HCT116 (cell line): ENCODE data around the gene ZNF536. TPM values are rescaled to one million over a fixed set of nuclear protein-coding genes. Genes with fewer than 3 reads are reported as not detected.

Experiments
- ATAC-seq: fragments of 200-7000 bp; cut with Tn5 transposase; 2 replicates; pipeline ENCODE4 v1.9.1; 2020; ENCODE audit warnings: mild to moderate bottlenecking, moderate library complexity
- BruUV-seq: library from RNA; stranded (reverse); fragments of 400-500 nt; replicated peaks from 2 replicates; lab custom pipeline; 2021; lab: Mats Ljungman, UMichigan
- CTCF ChIA-PET: fragments of 300-600 bp; sonication (Branson Sonifier 250); formaldehyde crosslinking; loops from one replicate; lab custom pipeline; 2021; ENCODE audit warnings: antibody characterized with exemption; lab: Charles Lee
- POLR2A ChIA-PET: fragments of 300-600, 350-600 bp; sonication (Branson Sonifier 250); formaldehyde crosslinking; loops from one replicate; lab custom pipeline; 2021; ENCODE audit warnings: antibody characterized with exemption; lab: Charles Lee
- RAD21 ChIA-PET, 2 experiments: fragments of 300-600 bp; sonication (Branson Sonifier 250); formaldehyde crosslinking; loops; one replicate each; lab custom pipeline; 2023; ENCODE audit warnings: low total read pairs in 2 of 2; ENCODE audit not compliant: uncharacterized antibody in 2 of 2, unreplicated experiment in 2 of 2, low non-redundant PET in 1 of 2; lab: Charles Lee
- DNase-seq: peaks from one replicate; pipeline ENCODE4 v3.0.0-alpha.2; 2010; ENCODE audit warnings: low read depth, low spot score
- H2AFZ ChIP-seq: fragments of 200-600 bp; shearing (Covaris generic), sonication (generic); 2 replicates; pipeline ENCODE4 v1.6.1; 2017; ENCODE audit warnings: low read depth, mixed run types, mixed read lengths, antibody characterized with exemption, low read length; ENCODE audit not compliant: poor library complexity, severe bottlenecking
- H3K27ac ChIP-seq: 2 replicates; pipeline ENCODE4 v1.5.1; 2012; ENCODE audit warnings: low read depth, low read length
- H3K27me3 ChIP-seq: fragments of 200-600 bp; sonication (generic); 2 replicates; pipeline ENCODE4 v1.6.1; 2016; ENCODE audit warnings: mixed run types, low read length, mixed read lengths; ENCODE audit not compliant: insufficient read depth
- H3K36me3 ChIP-seq, 2 experiments: fragments of 200-500 bp in 1 of 2; fragments of 200-600 bp in 1 of 2; sonication (Bioruptor generic) in 1 of 2; sonication (generic) in 1 of 2; 2 replicates each; pipeline versions ENCODE4 v1.5.1 to v1.6.1; 2014 to 2016; ENCODE audit warnings: low read length in 2 of 2, inconsistent platforms in 1 of 2, mixed read lengths in 1 of 2, mixed run types in 1 of 2; ENCODE audit not compliant: insufficient read depth in 2 of 2, control insufficient read depth in 1 of 2
- H3K4me1 ChIP-seq, 2 experiments: fragments of 200-600 bp in 1 of 2; sonication (generic) in 1 of 2; 2 replicates each; pipeline versions ENCODE4 v1.5.1 to v1.6.1; 2012 to 2017; ENCODE audit warnings: low read length in 2 of 2, inconsistent platforms in 1 of 2, mild to moderate bottlenecking in 1 of 2, mixed read lengths in 1 of 2, mixed run types in 1 of 2, moderate library complexity in 1 of 2; ENCODE audit not compliant: insufficient read depth in 2 of 2, control insufficient read depth in 1 of 2
- H3K4me2 ChIP-seq: fragments of 200-600 bp; sonication (generic); 2 replicates; pipeline ENCODE4 v1.6.1; 2017; ENCODE audit warnings: mixed run types, low read length, mixed read lengths
- H3K4me3 ChIP-seq, 2 experiments: fragments of 200-600 bp in 1 of 2; sonication (generic) in 1 of 2; replicated peaks in 1 of 2; 2 replicates each; pipeline ENCODE4 v1.5.1; 2011 to 2016; ENCODE audit warnings: low read length in 2 of 2, control low read depth in 1 of 2, low read depth in 1 of 2, mild to moderate bottlenecking in 1 of 2, mixed read lengths in 1 of 2, mixed run types in 1 of 2
- H3K79me2 ChIP-seq: fragments of 200-600 bp; sonication (generic); 2 replicates; pipeline ENCODE4 v1.6.1; 2017; ENCODE audit warnings: mild to moderate bottlenecking, mixed run types, low read length, moderate library complexity, mixed read lengths; ENCODE audit not compliant: insufficient read depth
- H3K9ac ChIP-seq: fragments of 200-600 bp; sonication (generic); 2 replicates; pipeline ENCODE4 v1.6.1; 2016; ENCODE audit warnings: low read length, mixed read lengths
- H3K9me2 ChIP-seq: fragments of 200-600 bp; sonication (generic), shearing (Covaris generic); 2 replicates; pipeline ENCODE4 v1.6.1; 2017; ENCODE audit warnings: mixed run types, mild to moderate bottlenecking, moderate library complexity; ENCODE audit not compliant: insufficient read depth
- H3K9me3 ChIP-seq, 2 experiments: fragments of 200-500 bp in 1 of 2; fragments of 200-600 bp in 1 of 2; sonication (Bioruptor generic) in 1 of 2; sonication (generic) in 1 of 2; 2 replicates each; pipeline ENCODE4 v1.6.1; 2014 to 2017; ENCODE audit warnings: low read length in 2 of 2, mixed read lengths in 2 of 2, inconsistent platforms in 1 of 2, low read depth in 1 of 2, mild to moderate bottlenecking in 1 of 2, mixed run types in 1 of 2, moderate library complexity in 1 of 2; ENCODE audit not compliant: control insufficient read depth in 1 of 2, insufficient read depth in 1 of 2
- H4K20me1 ChIP-seq: fragments of 200-600 bp; sonication (generic), shearing (Covaris generic); 2 replicates; pipeline ENCODE4 v1.6.1; 2017; ENCODE audit warnings: mixed run types, mild to moderate bottlenecking, moderate library complexity; ENCODE audit not compliant: insufficient read depth
- ATF3 ChIP-seq: IDR thresholded peaks from 2 replicates; pipeline ENCODE4 v1.6.1; 2012
- ELF1 ChIP-seq: IDR thresholded peaks from 2 replicates; pipeline ENCODE4 v1.6.1; 2012; ENCODE audit warnings: low read depth, borderline replicate concordance
- FOSL1 ChIP-seq: IDR thresholded peaks from 2 replicates; pipeline ENCODE4 v1.6.1; 2012; ENCODE audit warnings: low read depth
- JUND ChIP-seq: IDR thresholded peaks from 2 replicates; pipeline ENCODE4 v1.6.1; 2012
- MAX ChIP-seq: IDR thresholded peaks from 2 replicates; pipeline ENCODE4 v1.6.1; 2012
- POLR2A ChIP-seq: IDR thresholded peaks from 2 replicates; pipeline ENCODE4 v1.7.0; 2011; ENCODE audit warnings: borderline replicate concordance; ENCODE audit not compliant: insufficient read depth, insufficient read length; ENCODE audit errors: extremely low read depth
- POLR2AphosphoS5 ChIP-seq: IDR thresholded peaks from 2 replicates; pipeline ENCODE4 v1.6.1; 2011; ENCODE audit warnings: mild to moderate bottlenecking, low read depth, low read length, moderate library complexity
- REST ChIP-seq: IDR thresholded peaks from 2 replicates; pipeline ENCODE4 v1.6.1; 2012; ENCODE audit warnings: low read depth
- SIN3A ChIP-seq: IDR thresholded peaks from 2 replicates; pipeline ENCODE4 v1.6.1; 2012; ENCODE audit warnings: low read depth
- YY1 ChIP-seq: IDR thresholded peaks from 2 replicates; pipeline ENCODE4 v1.6.1; 2011; ENCODE audit warnings: low read length, low read depth, moderate library complexity, mild to moderate bottlenecking; ENCODE audit not compliant: insufficient replicate concordance; ENCODE audit errors: extremely low read depth
- ZBTB33 ChIP-seq: IDR thresholded peaks from 2 replicates; pipeline ENCODE4 v1.6.1; 2011; ENCODE audit warnings: mild to moderate bottlenecking, low read length, moderate library complexity; ENCODE audit not compliant: insufficient replicate concordance; ENCODE audit errors: extremely low read depth
- ZFX ChIP-seq: fragments of 450-650 bp; IDR thresholded peaks from 2 replicates; pipeline ENCODE4 v1.6.1; 2017
- ZNF274 ChIP-seq: fragments of 200-500 bp; sonication (Bioruptor generic); IDR thresholded peaks from 2 replicates; pipeline ENCODE4 v1.6.1; 2014; ENCODE audit warnings: mild to moderate bottlenecking, low read depth, low read length, inconsistent platforms
- intact Hi-C: fragments of 100-400 bp; cut with micrococcal nuclease; formaldehyde crosslinking; loops from 2 replicates; pipeline ENCODE4 v1.10.0; 2022
- total RNA-seq: library from RNA; stranded (reverse); gene quantifications from one replicate; pipeline ENCODE4 v1.2.1, GENCODE V29; 2021; ENCODE audit not compliant: unreplicated experiment

The ZNF536 gene
- total RNA-seq, 1 experiment from 2014 or later, result not detected

GRCh38 chr19:30376272-30376671, 4.1 kb downstream of the ZNF536 start:
- Histone ChIP-seq H3K79me2 (no peaks in the 10 kb centered on the region), H3K36me3 (no peaks in the 10 kb centered on the region), H3K4me3 (no peak overlapping the region), H3K27ac (no peak overlapping the region), H3K9me2 (no peaks in the 10 kb centered on the region), H4K20me1 (no peaks in the 10 kb centered on the region), H3K27me3 (peaks cover 13% of the 10 kb centered on the region; the same call in 1 of the 2 replicates), H3K9ac (no peak overlapping the region), H2AFZ (no peak overlapping the region), H3K4me1 (no peaks in the 10 kb centered on the region), H3K4me2 (no peak overlapping the region), H3K9me3 (no peaks in the 10 kb centered on the region)
- POLR2A ChIA-PET, result no interaction called here
- TF ChIP-seq ZNF274 (no peak), YY1 (no peak), SIN3A (no peak), POLR2A (no peak), ATF3 (no peak)
- no peak for DNase-seq
- no peak for ATAC-seq
- no TSS peak for BruUV-seq
- CTCF ChIA-PET, result no interaction called here
- RAD21 ChIA-PET, result no interaction called here
- intact Hi-C loops, result no loop called here

GRCh38 chr19:30376826-30377425, 4.7 kb downstream of the ZNF536 start:
- H3K9me2 ChIP-seq, result no peaks in the 10 kb centered on the region
- H3K36me3 ChIP-seq, result no peaks in the 10 kb centered on the region
- POLR2A ChIA-PET, result no interaction called here
- TF ChIP-seq ZBTB33, result no peak
- TF ChIP-seq POLR2A, result no peak
- no peak for TF ChIP-seq REST
- no peak for TF ChIP-seq MAX
- TF ChIP-seq ELF1, result no peak
- no peak for TF ChIP-seq FOSL1
- TF ChIP-seq ATF3, result no peak
- TF ChIP-seq ZFX, result no peak
- TF ChIP-seq YY1, result no peak
- no peak for TF ChIP-seq JUND
- TF ChIP-seq POLR2AphosphoS5, result no peak

More at GRCh38 chr19:30376826-30377425, 4.7 kb downstream of the ZNF536 start:
- no TSS peak for BruUV-seq
- peaks cover 15% of the 10 kb centered on the region; the same call in 1 of the 2 replicates for H3K27me3 ChIP-seq
- no peak overlapping the region for H2AFZ ChIP-seq
- no peak overlapping the region for H3K4me2 ChIP-seq
- no peaks in the 10 kb centered on the region for H4K20me1 ChIP-seq
- intact Hi-C loops, result no loop called here
- ChIA-PET RAD21 (no interaction called here), CTCF (no interaction called here)
- H3K9me3 ChIP-seq, result no peaks in the 10 kb centered on the region
- no peak for DNase-seq
- no peak overlapping the region for H3K27ac ChIP-seq
- no peak overlapping the region for H3K9ac ChIP-seq
- no peaks in the 10 kb centered on the region for H3K4me1 ChIP-seq
- H3K4me3 ChIP-seq, result no peak overlapping the region
- no peaks in the 10 kb centered on the region for H3K79me2 ChIP-seq
- ATAC-seq, result no peak
